ENCODE data around the gene CA10.

GRCh38 chr17:52120465-52120864 lies 38.0 kb downstream of the CA10 start:
- no peak for TF ChIP-seq CTCF (conservative IDR thresholded peaks at IDR 0.05; ENCODE audit: low read length)
- no peak for TF ChIP-seq EZH2phosphoT487 (IDR thresholded peaks at IDR 0.05; ENCODE audit: borderline replicate concordance)
